Panc1 (cell line): ENCODE results near the gene CNN2.

ENCODE experiments used
- POLR2AphosphoS5 ChIP-seq: IDR thresholded peaks from 2 replicates; pipeline ENCODE4 v1.6.1; 2012; ENCODE audit warnings: mild to moderate bottlenecking, low read depth, low read length, moderate library complexity
- SIN3A ChIP-seq: IDR thresholded peaks from 2 replicates; pipeline ENCODE4 v1.6.1; 2012; ENCODE audit warnings: low read depth, mild to moderate bottlenecking, low read length, moderate library complexity, borderline replicate concordance; ENCODE audit not compliant: insufficient read depth
- TCF7L2 ChIP-seq: IDR thresholded peaks from 2 replicates; pipeline ENCODE4 v1.6.1; 2011; ENCODE audit warnings: mild to moderate bottlenecking, low read depth, low read length, inconsistent platforms
- TF ChIP-seq, protein P1 (sequence below): fragments of 450-650 bp; IDR thresholded peaks from 2 replicates; pipeline ENCODE4 v1.5.1; 2017; ENCODE audit warnings: mild to moderate bottlenecking
- TF ChIP-seq, protein P2 (sequence below), 2 experiments: IDR thresholded peaks; 2 replicates each; pipeline ENCODE4 v1.6.1; 2011 to 2012; ENCODE audit warnings: low read depth in 2 of 2, control low read depth in 1 of 2, low read length in 1 of 2, mild to moderate bottlenecking in 1 of 2, moderate library complexity in 1 of 2; ENCODE audit not compliant: insufficient read depth in 1 of 2

DNA sequence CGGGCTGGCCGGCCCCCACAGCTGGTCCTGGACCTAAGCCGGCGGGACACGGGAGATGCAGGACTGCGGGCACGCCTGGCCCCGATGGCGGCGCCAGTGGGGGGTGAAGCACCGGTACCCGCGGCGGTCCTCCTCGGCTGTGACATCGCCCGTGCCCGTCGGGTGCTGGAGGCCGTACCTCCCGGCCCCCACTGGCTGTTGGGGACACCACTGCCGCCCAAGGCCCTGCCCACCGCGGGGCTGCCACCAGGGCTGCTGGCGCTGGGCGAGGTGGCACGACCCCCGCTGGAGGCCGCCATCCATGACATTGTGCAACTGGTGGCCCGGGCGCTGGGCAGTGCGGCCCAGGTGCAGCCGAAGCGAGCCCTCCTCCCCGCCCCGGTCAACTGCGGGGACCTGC, 23.1 kb upstream of the CNN2 start:
- TF ChIP-seq, protein P1, sequence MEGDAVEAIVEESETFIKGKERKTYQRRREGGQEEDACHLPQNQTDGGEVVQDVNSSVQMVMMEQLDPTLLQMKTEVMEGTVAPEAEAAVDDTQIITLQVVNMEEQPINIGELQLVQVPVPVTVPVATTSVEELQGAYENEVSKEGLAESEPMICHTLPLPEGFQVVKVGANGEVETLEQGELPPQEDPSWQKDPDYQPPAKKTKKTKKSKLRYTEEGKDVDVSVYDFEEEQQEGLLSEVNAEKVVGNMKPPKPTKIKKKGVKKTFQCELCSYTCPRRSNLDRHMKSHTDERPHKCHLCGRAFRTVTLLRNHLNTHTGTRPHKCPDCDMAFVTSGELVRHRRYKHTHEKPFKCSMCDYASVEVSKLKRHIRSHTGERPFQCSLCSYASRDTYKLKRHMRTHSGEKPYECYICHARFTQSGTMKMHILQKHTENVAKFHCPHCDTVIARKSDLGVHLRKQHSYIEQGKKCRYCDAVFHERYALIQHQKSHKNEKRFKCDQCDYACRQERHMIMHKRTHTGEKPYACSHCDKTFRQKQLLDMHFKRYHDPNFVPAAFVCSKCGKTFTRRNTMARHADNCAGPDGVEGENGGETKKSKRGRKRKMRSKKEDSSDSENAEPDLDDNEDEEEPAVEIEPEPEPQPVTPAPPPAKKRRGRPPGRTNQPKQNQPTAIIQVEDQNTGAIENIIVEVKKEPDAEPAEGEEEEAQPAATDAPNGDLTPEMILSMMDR, result no peak
- TF ChIP-seq TCF7L2 (no peak), SIN3A (no peak), POLR2AphosphoS5 (no peak)
- TF ChIP-seq, protein P2, sequence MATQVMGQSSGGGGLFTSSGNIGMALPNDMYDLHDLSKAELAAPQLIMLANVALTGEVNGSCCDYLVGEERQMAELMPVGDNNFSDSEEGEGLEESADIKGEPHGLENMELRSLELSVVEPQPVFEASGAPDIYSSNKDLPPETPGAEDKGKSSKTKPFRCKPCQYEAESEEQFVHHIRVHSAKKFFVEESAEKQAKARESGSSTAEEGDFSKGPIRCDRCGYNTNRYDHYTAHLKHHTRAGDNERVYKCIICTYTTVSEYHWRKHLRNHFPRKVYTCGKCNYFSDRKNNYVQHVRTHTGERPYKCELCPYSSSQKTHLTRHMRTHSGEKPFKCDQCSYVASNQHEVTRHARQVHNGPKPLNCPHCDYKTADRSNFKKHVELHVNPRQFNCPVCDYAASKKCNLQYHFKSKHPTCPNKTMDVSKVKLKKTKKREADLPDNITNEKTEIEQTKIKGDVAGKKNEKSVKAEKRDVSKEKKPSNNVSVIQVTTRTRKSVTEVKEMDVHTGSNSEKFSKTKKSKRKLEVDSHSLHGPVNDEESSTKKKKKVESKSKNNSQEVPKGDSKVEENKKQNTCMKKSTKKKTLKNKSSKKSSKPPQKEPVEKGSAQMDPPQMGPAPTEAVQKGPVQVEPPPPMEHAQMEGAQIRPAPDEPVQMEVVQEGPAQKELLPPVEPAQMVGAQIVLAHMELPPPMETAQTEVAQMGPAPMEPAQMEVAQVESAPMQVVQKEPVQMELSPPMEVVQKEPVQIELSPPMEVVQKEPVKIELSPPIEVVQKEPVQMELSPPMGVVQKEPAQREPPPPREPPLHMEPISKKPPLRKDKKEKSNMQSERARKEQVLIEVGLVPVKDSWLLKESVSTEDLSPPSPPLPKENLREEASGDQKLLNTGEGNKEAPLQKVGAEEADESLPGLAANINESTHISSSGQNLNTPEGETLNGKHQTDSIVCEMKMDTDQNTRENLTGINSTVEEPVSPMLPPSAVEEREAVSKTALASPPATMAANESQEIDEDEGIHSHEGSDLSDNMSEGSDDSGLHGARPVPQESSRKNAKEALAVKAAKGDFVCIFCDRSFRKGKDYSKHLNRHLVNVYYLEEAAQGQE (IDR thresholded peaks at IDR 0.05; ENCODE audit: insufficient read depth in 1 of 2, low read depth in 2 of 2, low read length in 1 of 2), result no peak
